Measurements from ENCODE around the gene XXYLT1. TPM values are rescaled to one million over a fixed set of nuclear protein-coding genes. Genes with fewer than 3 reads are reported as not detected.

XXYLT1 gene
- polyA plus RNA-seq, 2 of the 4 experiments (the other 2 are of a cell fraction): 11.9 to 12.0 TPM

- H3K4me3 ChIP-seq: no peak overlapping the region
- POLR2A ChIA-PET: no interaction called here
- FAIRE-seq (no peak), DNase-seq (ENCODE audit: low read depth in 1 of 2, low spot score in 1 of 2) (no peak), ATAC-seq (no peak)
- H3K4me1 ChIP-seq: no peaks in the 10 kb centered on the region
- 91% methylated on average over 7 of the region's 7 CpGs for WGBS (ENCODE audit: missing lambda C conversion rate)
- TF ChIP-seq, protein P1, sequence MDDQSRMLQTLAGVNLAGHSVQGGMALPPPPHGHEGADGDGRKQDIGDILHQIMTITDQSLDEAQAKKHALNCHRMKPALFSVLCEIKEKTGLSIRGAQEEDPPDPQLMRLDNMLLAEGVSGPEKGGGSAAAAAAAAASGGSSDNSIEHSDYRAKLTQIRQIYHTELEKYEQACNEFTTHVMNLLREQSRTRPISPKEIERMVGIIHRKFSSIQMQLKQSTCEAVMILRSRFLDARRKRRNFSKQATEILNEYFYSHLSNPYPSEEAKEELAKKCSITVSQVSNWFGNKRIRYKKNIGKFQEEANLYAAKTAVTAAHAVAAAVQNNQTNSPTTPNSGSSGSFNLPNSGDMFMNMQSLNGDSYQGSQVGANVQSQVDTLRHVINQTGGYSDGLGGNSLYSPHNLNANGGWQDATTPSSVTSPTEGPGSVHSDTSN (IDR thresholded peaks at IDR 0.05): no peak
- TF ChIP-seq, protein P2, sequence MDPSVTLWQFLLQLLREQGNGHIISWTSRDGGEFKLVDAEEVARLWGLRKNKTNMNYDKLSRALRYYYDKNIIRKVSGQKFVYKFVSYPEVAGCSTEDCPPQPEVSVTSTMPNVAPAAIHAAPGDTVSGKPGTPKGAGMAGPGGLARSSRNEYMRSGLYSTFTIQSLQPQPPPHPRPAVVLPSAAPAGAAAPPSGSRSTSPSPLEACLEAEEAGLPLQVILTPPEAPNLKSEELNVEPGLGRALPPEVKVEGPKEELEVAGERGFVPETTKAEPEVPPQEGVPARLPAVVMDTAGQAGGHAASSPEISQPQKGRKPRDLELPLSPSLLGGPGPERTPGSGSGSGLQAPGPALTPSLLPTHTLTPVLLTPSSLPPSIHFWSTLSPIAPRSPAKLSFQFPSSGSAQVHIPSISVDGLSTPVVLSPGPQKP (IDR thresholded peaks at IDR 0.05; ENCODE audit: low read depth, low read length): no peak
- H3K27ac ChIP-seq: no peak overlapping the region
- CTCF ChIA-PET: no interaction called here
- H3K9me3 ChIP-seq: no peaks in the 10 kb centered on the region
- H3K4me2 ChIP-seq: no peak overlapping the region
Observed at GRCh38 chr3:195181741-195182469, 89.1 kb downstream of the XXYLT1 start.

GRCh38 chr3:195181113-195181498, 89.9 kb downstream of the XXYLT1 start:
- H3K4me2 ChIP-seq: no peak overlapping the region
- no peak for FAIRE-seq

GRCh38 chr3:195180490-195181112, 90.4 kb downstream of the XXYLT1 start:
- DNase-seq (ENCODE audit: low read depth in 1 of 2, low spot score in 1 of 2): no peak
- H3K4me1 ChIP-seq: no peaks in the 10 kb centered on the region
- POLR2A ChIA-PET: no interaction called here
- 83% methylated on average over 11 of the region's 17 CpGs for WGBS (ENCODE audit: missing lambda C conversion rate)
- H3K4me2 ChIP-seq: no peak overlapping the region
- no peak overlapping the region for H3K27ac ChIP-seq
- H3K9me3 ChIP-seq: no peaks in the 10 kb centered on the region
- no peak for FAIRE-seq
- no peak for ATAC-seq
- no peak overlapping the region for H3K4me3 ChIP-seq
- TF ChIP-seq ZNF302 (CRISPR knock-in tag; IDR thresholded peaks at IDR 0.05): no peak
- no peak for TF ChIP-seq USF2 (IDR thresholded peaks at IDR 0.05)
- TF ChIP-seq E2F6 (IDR thresholded peaks at IDR 0.05; ENCODE audit: borderline replicate concordance, low read depth): no peak
- TF ChIP-seq NR3C1 (IDR thresholded peaks at IDR 0.05): no peak
- TF ChIP-seq, protein P2 (IDR thresholded peaks at IDR 0.05; ENCODE audit: low read depth, low read length): no peak
- TF ChIP-seq FOSL2 (IDR thresholded peaks at IDR 0.05): no peak
- no peak for TF ChIP-seq FOSL2 (CRISPR knock-in tag; IDR thresholded peaks at IDR 0.05)
- CTCF ChIA-PET: no interaction called here

More at GRCh38 chr3:195181113-195181498, 89.9 kb downstream of the XXYLT1 start:
- ChIA-PET CTCF (no interaction called here), POLR2A (no interaction called here)
- 97% methylated on average over 9 of the region's 9 CpGs for WGBS (ENCODE audit: missing lambda C conversion rate)
- H3K4me3 ChIP-seq: no peak overlapping the region
- ATAC-seq (no peak), DNase-seq (ENCODE audit: low read depth in 1 of 2, low spot score in 1 of 2) (no peak)
- H3K27ac ChIP-seq: no peak overlapping the region
- TF ChIP-seq BHLHE40 (IDR thresholded peaks at IDR 0.05; ENCODE audit: low read depth, low read length) (no peak), ZC3H11A (IDR thresholded peaks at IDR 0.05) (no peak), GATA3 (IDR thresholded peaks at IDR 0.05; ENCODE audit: borderline replicate concordance) (no peak), ZSCAN20 (CRISPR knock-in tag; IDR thresholded peaks at IDR 0.05) (no peak), JUN (IDR thresholded peaks at IDR 0.05) (no peak), RFX5 (IDR thresholded peaks at IDR 0.05) (no peak), NFE2L2 (conservative IDR thresholded peaks at IDR 0.05; ENCODE audit: low read length) (no peak), KDM1A (IDR thresholded peaks at IDR 0.05; ENCODE audit: low read depth) (no peak), SMC3 (IDR thresholded peaks at IDR 0.05) (no peak), PHF8 (IDR thresholded peaks at IDR 0.05; ENCODE audit: borderline replicate concordance, low read depth) (no peak), HES2 (IDR thresholded peaks at IDR 0.05) (no peak), FOXS1 (CRISPR knock-in tag; IDR thresholded peaks at IDR 0.05) (no peak)
- TF ChIP-seq, protein P3, sequence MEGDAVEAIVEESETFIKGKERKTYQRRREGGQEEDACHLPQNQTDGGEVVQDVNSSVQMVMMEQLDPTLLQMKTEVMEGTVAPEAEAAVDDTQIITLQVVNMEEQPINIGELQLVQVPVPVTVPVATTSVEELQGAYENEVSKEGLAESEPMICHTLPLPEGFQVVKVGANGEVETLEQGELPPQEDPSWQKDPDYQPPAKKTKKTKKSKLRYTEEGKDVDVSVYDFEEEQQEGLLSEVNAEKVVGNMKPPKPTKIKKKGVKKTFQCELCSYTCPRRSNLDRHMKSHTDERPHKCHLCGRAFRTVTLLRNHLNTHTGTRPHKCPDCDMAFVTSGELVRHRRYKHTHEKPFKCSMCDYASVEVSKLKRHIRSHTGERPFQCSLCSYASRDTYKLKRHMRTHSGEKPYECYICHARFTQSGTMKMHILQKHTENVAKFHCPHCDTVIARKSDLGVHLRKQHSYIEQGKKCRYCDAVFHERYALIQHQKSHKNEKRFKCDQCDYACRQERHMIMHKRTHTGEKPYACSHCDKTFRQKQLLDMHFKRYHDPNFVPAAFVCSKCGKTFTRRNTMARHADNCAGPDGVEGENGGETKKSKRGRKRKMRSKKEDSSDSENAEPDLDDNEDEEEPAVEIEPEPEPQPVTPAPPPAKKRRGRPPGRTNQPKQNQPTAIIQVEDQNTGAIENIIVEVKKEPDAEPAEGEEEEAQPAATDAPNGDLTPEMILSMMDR (IDR thresholded peaks at IDR 0.05): no peak
- no peaks in the 10 kb centered on the region for H3K9me3 ChIP-seq
- H3K4me1 ChIP-seq: no peaks in the 10 kb centered on the region

All from A549 (cell line).